ENCODE results near the gene DSTYK.

DSTYK gene

GRCh38 chr1:205124726-205125125 is 86.8 kb downstream of the DSTYK start:
- no peak for DNase-seq

DNA sequence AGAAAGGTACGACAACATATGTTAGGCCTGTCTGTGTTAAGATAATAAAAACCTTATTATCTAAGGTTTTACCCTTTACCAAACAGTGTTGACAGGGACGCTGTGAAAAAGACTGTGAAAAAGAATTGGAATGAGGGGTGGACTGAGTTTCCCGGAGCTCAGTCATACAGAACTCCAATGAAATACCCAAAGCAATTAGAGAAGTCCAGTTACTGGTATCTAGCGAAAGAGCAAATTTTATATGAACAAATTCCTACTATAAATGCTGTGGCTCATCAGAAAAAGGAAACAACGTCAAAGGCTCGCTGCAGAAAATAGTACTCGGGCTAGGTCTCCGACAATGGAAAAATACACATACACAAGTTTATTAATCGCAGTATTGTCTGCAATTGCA is 89.0 kb downstream of the DSTYK start:
- DNase-seq, result no peak

DNA sequence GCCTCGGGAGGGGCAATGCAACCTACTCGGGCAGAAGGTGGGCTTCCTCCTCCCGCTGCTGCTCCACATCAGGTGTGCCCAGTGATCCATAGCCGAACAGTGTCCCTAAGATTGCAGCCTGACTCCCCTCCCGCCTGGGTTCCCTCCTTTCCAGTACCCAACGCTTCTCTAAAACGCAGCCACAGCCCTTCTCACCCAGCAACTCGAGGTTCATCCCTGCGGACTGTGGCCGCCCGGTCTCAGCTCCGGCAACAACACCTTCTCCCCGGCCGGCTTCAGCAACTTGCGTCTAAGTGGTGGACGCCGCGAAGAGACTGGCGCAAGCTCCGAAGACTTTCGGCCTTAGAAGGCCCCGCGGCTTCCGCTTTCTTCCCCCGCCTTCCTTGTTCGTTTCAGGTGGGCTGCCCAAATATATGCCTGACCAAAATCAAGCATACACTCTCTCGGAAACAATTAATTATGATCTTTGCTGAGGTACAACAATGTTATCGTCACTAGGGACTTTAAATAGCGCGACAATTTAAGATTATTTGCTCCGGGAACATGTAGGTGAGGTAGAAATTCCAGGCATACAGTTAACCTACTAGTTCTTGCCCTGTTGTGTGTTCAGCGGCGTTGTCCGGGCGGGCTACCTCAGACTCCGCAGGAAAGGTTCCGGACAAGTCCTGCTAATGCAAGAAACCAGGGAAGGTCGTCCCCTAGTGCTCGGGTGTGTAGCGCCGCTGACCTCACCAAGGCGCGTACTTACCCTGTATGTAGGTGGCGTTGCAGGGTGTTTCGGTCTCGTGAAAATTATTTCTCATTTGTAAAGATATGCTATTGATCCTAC is 89.6 kb downstream of the DSTYK start, which contains the start of gene RBBP5:
Gene RBBP5, minus strand, starts transcription at position 319 of the 829 bp plus-strand sequence. Its CDS starts 105 bp downstream, at position 214.
- DNase-seq, result peak; percentile 92 to 95

DNA sequence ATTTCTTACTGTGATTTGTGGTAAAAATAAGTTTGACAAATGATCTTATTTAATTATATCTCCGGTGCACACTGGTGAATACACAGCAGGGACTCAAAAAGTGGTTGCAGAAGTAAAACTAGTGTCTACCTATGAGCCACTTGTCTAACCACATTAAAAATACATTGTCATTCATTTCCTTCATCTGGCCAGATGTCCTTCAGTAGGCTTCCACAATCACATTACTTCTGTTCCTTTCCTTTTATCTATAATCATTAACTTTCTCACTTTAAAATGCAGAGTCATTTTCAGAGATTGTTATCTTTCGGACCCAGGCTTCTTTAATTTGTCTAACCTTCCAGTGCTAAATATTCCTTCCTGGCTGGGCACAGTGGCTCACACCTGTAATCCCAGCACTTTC is 92.8 kb downstream of the DSTYK start:
- no peak for DNase-seq

- DNase-seq, result no peak
These were observed 100.1 kb downstream of the DSTYK start for GRCh38 chr1:205111354-205111753.

- DNase-seq, result no peak
These were observed 101.8 kb downstream of the DSTYK start for GRCh38 chr1:205109711-205110110.

GRCh38 chr1:205109269-205109668 is 102.2 kb downstream of the DSTYK start:
- no peak for DNase-seq

- no peak for DNase-seq
These were observed 103.0 kb downstream of the DSTYK start for GRCh38 chr1:205108464-205108863.

- no peak for DNase-seq
These were observed 104.2 kb downstream of the DSTYK start for GRCh38 chr1:205107327-205107726.

- no peak for DNase-seq
These were observed 109.1 kb downstream of the DSTYK start for GRCh38 chr1:205102404-205102803.

GRCh38 chr1:205098242-205098641 is 113.3 kb downstream of the DSTYK start:
- no peak for DNase-seq

- DNase-seq, result no peak
These were observed 116.1 kb downstream of the DSTYK start for GRCh38 chr1:205095422-205095821.
